ENCODE data around the gene IMMP2L.

IMMP2L gene

GRCh38 chr7:111059833-111060232 is 502.5 kb downstream of the IMMP2L start:
- DNase-seq: no peak

DNA sequence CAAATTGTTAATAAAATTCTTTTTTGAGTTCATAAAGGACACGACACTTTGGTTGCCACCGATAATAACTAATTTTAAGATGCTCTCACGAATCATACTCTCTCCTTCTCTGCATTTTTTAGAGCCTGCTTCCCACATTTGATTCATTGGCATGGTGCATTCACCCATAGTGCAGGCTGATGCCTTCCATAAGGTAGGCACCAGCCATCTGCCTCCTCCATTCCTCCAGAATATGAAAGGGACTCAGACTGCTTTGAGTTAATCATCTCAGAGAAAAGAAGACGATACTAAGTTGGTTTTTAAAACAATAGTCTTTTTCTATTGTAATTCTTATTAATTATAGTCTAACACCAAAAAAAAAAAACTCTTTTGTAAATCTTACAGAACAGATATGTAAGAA is 505.2 kb downstream of the IMMP2L start:
- no peak for DNase-seq

DNA sequence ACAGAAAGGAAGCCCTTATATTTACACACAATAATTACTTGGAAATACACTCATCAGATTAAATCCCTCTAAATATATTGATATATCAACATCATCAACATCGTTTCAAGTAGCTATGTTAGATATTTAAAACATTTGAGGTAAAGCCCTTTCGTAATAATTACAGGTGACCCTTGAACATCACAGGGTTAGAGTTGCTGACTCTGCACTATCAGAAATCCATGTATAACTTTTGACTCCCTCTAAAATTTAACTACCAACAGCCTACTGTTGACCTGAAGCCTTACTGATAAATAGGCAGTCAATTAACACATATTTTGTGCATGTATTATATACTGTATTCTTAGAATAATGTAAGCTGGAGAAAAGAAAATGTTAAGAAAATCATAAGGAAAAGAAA is 505.9 kb downstream of the IMMP2L start:
- DNase-seq: no peak

GRCh38 chr7:111053035-111053434 is 509.3 kb downstream of the IMMP2L start:
- DNase-seq: no peak

- no peak for DNase-seq
Observed at GRCh38 chr7:111051832-111052231, 510.5 kb downstream of the IMMP2L start.

DNA sequence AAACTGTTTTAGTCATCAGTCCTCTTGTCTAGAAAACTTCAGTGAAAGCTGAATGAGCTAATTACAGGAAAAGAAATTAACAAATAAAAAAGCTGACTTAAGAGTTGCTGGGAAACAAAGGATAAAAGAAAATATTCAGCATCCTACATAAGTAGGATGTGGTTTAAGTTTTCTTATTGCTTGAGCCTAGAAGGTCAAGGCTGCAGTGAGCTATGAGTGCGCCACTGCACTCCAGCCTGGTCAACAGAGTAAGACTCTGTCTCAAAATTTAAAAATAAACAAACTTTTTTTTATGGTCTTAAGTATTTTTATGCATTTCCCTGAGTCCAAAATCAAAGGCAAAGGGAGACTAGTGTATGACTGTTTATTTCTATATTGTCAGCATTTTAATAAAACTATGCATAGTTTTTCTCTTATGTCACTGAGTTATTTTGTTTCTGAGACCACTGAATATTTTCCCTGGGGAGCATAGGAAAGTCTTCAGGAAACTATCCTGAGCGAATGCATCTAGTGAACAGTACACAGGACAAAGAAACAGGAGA is 511.3 kb downstream of the IMMP2L start:
- no peak for DNase-seq

DNA sequence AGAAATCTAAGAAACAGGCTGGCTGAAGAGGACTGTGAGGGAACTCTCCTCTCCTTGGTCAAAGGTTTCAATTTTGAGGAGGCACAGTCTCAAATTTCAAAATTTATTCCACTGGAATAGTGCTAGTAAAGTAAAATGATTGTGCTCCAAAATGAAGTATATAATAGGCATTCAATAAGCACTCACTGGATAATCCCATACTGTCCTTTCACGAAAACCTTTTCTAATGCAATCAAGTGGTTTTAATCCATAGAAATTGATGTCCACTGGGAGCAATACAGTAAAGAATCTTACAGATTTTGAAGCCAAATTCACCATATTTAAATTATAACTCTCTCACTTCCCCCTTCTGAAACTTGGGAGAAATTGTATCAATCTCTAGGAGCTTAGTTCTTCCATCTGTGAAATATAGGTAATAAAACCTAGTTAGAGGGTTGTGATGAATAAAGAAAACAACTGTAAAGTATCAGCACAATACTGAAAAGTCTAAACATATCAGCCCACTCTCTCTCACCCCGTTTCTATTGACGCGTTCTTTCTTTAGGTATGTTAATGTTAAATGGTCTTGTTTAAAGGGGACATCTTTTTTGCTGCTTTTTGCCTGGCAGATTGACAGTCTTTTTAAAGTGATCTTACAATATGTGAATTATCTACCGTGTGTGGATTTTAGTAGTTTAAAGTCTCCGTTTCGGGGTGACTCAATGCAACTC is 512.2 kb downstream of the IMMP2L start:
- no peak for DNase-seq

GRCh38 chr7:111047595-111047994 is 514.7 kb downstream of the IMMP2L start:
- no peak for DNase-seq

- no peak for DNase-seq
Observed at GRCh38 chr7:111045449-111045848, 516.8 kb downstream of the IMMP2L start.

DNA sequence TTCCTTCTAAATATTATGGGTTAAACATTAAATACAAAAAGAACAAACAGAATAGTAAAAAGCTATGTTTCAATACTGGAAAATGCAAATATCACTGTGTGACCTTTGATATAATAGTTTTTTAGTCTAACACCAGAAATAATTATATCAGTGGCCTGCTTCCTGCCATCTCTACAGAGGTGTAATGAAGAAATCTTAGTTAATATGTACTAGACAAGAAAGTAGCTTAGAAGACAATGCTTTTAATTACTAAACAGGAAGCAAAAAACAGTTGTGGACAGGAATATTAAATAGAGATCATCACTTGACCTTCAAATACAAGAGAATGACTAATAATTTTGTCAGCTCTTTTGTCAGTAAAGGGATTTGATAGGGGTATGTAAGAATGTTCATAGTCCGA is 518.7 kb downstream of the IMMP2L start:
- no peak for DNase-seq

DNA sequence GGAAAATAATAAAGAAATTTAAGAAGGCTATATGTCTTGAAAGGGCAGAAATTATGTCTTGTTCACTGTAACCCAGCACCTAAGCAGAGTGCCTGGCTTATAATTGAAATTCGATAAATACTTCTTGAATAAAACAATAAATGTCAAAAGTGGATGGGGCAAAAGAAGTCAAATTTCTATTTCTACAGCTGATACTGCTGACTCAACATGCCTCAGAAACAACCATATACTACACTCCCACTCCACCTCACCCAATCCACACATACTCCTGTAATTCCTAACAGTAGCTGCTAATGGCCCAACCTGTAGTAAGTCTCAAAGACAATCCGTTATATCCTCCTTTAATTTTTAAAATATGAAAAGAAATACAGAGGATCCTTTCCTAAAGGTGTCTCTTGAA is 519.5 kb downstream of the IMMP2L start:
- DNase-seq: no peak

- no peak for DNase-seq
Observed at GRCh38 chr7:111041577-111041976, 520.7 kb downstream of the IMMP2L start.

DNA sequence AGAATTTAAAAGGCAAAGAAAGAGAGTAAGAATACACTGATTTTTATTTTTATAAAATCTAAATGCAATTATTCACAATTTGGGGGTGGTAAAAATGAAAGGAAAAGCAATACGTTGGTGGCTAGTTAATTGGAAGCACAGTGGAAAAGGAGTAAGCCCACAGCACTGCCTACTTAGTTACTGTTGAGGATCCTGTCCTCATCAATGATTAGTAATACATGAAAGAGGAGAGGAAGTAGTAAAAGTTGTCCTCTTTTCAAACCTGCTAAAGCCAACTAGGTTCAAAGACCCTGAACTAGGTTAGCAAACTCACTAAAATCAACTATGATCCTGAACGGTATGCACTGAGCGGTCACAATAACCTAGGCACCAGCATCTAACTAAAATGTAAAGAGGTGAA is 524.1 kb downstream of the IMMP2L start:
- DNase-seq: no peak

DNA sequence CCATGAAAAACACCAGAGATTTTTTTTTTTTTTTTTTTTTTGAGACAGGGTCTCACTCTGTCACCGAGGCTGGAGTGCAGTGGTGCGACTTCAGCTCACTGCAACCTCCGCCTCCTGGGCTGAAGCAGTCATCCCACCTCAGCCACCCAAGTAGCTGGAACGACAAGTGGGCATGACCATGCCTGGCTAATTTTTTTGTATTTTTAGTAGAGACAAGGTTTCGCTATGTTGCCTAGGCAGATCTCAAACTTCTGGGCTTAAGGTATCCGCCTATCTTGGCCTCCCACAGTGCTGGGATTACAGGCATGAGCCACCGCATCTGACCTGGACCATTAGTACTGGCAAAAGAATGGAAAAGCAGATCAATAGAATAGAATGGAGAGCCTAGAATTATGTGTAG is 530.4 kb downstream of the IMMP2L start:
- DNase-seq: no peak

DNA sequence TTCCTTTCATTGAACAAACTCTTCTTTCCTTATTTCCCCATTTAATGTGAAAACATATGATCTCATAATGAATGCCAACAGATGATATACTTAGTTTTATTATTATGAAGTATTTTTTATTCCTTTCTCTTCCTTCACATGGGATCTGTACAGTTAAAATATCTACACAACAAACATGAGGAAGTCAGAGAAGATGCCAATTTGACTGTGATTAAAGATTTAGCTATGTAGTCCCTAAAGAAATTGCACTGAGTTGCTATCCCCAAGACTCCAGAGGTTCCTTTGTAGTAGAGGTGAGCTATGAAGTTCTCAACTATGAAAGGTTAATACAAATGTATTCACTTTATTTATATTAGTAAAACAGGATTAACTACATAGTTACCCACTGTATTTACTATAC is 532.0 kb downstream of the IMMP2L start:
- no peak for DNase-seq

DNA sequence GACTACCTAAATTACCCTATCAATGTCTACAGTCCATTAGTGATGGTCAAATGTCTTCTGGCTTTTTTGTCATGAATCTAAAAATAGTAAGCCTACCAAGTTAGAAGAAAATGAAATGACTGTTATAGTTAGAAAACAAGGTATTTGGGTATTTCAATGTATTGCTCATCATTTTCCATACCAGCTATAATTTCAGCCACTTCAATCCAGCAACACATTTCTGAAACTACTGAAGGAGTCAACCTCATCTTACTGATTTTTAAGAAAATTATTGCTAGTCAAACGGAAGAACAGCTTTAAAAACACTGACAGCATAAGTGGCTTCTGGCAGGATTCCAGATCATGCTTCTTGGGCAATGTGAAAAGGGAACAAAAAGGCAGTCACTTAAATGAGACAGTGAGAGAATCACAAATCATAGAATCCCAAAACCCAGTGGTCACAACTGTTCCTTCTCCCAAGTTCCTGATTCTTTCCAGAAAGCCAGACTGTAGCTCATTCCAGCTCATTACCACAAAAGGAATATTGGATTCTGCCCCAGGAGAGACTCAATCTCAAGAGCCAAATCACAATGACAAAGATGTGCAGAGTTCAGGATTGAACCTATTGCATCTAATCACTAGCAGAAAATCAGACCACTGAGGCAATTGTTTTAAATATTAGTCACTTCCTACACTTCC is 532.6 kb downstream of the IMMP2L start:
- DNase-seq: no peak

- DNase-seq: no peak
Observed at GRCh38 chr7:111029141-111029572, 533.1 kb downstream of the IMMP2L start.

GRCh38 chr7:111027396-111027795 is 534.9 kb downstream of the IMMP2L start:
- no peak for DNase-seq

- no peak for DNase-seq
Observed at GRCh38 chr7:111026806-111027205, 535.5 kb downstream of the IMMP2L start.

- DNase-seq: no peak
Observed at GRCh38 chr7:111026343-111026742, 535.9 kb downstream of the IMMP2L start.

DNA sequence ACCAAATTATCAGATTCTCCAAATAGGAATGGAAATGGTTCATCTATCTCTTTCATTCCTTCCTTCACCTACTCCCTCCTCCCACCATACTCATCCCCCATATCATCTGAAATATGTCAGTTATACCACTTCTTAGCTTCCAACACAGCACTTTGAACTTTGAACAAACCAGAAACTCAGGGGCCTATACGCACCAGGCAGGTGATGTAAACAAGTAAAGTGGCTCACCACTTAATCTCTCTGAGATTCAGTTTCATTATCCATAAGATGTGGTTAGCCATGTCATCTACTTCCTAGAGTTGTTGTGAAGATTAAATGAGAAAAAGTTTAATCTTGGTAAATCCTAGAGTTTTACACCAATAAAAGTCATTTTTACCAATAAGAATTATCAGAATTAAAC is 537.3 kb downstream of the IMMP2L start:
- DNase-seq: no peak

DNA sequence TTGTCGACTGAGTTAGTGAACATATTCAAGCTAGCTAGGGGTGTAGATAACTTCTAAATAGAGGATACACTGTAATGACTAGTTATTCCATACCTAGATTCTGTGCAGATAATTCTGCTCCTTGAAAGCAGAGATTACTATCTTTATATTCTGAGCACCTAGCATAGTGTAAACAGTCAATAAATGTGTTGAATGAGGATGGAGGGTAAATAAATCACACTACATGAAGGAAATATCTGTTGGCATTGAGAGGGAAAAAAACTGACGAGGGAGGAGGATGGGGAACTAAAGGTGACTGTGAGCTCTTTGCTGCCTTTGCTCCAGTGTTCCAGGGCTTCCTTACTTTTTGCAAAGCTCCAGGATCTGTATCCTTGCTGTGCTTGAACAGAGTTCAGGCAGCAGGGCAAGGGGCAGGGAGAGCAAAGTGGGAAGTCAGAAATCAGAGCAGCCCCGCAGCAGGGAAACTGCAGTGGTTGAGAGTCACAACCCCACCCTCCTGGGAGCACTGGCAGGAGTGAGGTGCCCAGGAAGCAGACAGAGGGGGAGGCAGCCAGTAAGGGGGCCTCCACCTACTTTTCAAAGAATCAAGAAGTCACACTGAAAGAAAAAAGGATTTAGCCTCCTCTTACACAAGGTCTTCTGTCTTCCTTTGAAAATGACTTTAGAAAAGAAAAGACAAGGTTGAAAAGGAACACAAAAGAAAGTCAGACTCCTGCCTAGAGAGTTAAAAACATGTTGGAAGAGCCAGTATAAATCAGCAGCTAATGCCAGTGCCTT is 543.1 kb downstream of the IMMP2L start:
- DNase-seq: no peak

DNA sequence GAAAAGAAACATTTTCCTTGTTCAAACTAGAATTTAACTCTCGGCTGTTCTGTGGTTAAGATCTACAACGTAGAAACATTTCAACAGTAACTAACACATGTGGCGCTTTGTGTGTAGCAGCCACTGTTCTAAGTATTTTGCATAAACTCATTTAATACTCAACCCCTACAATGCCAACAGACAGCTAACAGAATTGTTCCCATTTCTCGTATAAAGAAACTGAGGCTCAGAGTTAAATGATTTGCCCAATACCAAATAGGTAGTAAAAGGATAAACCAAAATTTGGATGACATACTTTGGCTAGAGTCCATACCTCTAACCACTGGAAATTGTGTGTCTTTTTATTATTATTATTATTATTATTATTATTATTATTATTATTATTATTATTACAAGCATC is 543.8 kb downstream of the IMMP2L start:
- no peak for DNase-seq

DNA sequence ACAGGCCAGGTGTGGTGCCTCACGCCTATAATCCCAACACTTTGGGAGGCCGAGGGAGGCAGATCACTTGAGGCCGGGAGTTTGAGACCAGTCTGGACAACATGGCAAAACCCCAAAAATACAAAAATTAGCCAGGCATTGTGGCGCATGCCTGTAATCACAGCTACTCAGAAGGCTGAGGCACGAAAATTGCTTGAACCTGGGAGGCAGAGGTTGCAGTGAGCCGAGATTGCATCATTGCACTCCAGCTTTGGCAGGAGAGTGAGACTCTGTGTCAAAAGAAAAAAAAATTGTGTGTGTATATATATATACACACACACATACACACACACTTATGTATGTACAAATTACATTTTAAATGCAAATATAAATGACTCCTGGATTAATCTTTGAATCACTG is 548.2 kb downstream of the IMMP2L start:
- no peak for DNase-seq

Measured in effector CD8-positive, alpha-beta T cell (primary cell).